GM21786 (cell line): Measurements from ENCODE around the gene ATP2B2.

Source experiments
- ATAC-seq: cut with Tn5 transposase; IDR thresholded peaks from one replicate; pipeline ENCODE4 v1.9.1; 2021; ENCODE audit not compliant: unreplicated experiment

Gene ATP2B2

DNA sequence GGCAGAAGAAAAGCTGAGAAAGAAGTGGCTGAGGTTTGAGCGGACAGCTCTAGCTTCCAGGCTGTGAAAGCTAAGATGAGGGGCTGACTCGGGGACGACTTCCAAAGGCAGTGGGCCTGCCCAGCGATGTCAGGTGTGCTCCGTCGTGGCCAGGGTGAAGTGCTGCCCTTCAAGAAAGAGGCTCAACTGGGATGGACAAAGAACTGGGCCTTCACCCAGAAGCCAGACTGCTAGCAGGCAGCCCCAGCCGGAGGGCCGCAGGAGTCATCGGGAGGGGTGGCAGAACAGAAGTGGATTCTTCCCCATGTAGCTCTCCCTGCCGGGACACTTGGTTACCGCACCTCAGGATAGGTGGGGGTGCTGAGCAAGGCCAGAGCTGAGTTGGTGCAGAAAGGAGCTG is 171.3 kb downstream of the ATP2B2 start:
- ATAC-seq: no peak

DNA sequence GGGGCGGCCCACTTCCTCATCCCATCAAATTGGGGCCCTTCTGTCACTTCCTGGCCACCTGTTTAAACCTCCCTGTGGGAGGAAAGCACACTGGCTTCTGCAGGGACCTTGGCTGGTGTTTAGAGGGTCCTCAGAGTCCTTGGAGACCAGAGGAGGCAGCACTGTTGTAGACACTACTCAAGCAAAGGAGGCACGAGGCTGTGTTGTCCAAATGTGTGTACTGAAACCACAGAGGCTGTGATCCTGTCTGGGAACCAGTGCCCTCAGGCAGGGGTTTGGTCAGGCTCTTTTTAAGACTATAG is 172.1 kb downstream of the ATP2B2 start:
- ATAC-seq: no peak

DNA sequence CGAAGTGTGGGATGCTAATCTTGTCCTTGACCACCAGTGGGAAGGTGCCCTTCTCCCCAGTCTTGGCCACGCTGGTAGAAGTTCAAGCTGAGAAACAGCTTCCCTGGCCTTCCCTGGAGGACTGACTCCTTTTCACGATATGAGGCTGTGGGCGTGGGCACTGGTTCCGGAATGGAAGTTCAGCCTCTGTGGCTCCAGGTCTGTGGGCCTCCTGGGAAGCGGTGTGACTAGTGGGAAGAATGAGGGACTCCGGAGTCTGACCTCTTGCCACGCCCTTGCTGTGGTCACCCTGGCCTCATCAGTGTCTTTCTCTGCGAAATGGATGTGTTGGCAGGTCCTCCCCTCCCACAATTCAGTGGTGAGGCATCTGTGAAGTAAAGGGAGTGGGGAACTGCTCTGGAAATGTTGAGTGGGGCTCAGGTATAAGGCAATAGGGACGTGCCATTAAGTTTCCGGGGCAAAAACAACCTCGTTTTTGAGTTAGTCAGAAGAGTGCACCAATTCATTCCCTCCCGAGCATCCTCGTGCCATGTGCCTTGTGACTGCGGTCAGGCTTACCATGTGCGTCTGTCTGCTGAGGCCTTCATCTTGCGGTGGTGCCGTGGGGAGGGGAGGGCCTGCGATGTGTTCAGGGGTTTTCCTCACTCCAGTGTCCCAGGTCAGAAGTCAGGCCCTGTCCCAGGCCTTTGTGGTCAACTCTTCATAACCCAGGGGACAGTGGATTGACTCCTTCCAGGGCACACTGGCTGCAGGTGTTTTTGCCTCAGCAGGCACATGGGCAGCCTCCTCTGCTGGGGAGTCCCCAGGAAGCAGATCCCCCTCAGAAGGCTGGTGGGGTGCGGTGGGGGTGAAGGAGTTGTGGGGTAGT is 172.7 kb downstream of the ATP2B2 start:
- ATAC-seq: no peak

DNA sequence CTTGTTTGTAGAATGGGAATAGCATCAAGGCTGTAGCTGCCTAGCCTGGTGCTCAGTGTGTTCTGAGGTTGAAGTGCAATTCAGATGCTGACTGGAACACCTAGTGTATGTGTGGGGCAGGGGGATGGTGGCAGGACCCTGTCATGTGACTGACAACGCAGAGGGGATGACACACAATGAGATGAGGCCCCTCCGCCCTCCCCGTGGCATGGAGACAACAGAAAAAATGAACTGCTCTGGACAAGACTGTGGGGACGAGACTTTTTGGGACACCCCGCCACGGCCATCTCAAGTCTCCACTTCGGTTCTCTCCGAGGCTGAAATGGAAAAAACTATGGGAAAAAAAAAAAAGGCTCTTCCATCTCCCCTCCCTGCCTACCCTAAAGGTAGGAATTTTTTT is 174.1 kb downstream of the ATP2B2 start:
- ATAC-seq: no peak

DNA sequence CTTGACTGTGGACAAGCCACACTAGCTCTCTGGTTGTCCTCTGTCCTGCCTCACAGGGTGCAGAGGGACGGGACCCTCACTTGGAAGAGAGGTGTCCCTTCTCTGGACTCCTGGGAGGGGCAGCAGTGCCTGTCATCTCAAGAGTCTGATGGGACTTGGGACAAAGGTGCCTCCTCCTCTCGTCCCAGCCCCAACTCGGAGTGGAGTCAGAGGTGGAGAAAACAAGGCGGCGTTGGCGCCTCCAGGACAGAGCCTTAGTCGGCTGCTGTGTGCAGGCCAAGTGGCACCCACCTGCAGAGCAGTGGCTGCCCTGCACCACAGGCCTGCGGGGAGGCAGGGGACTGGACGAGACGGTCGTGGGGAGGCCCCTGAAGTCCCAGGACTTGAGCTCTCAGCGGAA is 175.1 kb downstream of the ATP2B2 start:
- no peak for ATAC-seq

DNA sequence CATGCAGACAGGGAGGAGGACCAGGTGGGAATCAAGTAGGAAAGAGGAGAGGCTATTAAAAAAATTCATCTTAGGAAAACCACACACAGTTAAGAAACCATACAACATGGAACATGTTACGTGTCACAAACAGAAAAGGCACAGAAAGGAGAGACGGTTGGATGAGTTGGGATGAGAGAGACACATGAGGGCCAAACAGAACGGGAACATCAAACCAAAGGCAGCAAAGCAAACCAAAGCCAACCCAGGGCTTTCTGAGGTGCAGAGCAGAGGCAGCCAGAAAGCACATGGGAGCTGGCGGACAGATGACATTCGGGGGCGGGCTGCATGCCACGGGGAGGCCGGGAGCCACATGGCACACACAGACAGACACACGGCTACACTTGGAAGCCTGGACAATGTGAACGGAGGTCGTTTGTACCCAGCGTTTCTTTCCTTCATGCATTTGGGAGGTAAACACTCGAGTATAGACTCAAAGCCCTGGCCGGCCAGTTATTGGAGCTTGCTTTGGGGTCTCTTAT is 175.8 kb downstream of the ATP2B2 start:
- no peak for ATAC-seq

DNA sequence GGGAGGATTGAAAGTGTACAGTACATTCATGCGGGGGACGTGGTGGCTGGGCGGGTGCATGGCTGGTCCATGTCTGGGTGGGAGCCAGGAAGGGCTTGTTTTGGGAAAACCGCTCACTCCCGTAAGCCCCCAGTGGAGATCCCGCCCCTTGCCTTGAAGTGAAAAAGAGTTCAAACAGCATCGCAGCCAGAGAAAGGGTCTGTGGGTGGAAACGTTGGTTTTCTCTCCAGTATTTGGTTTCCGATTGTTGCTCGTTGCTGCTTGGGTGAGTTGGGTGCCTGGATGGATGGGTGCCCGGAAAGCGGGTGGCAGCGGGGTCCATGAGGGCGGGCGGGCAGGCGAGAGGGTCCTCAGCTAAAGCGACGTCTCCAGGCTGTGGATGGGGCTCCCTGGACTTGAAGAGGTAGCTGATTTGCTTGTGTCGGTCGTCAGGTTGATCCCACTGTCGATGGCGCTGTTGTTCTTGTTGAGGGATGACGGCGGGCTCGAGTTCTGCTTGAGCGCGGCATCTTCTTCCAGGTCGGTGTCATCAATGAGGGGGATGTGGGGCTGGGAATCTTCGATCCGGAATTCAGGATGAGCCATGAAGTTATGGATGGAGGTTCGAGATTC is 176.8 kb downstream of the ATP2B2 start:
- no peak for ATAC-seq

DNA sequence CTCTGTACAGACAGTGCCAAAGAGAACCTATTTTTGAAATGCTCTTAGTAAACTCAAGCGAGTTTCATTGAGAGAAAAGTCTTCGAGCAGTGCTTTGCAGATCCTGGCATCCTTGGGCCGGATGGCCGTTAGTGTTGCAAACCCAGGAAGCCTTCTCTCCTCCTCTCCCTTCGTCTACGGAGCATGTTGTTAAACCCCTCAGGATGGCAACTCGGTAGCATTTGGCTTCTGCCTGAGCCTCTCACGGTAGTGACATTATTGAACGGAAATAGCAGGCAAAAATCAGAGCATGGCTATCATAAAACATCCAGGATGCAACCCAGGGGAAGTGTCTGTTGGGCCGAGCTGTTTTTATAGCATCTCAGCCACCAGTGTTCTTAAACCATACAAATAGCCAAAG is 177.8 kb downstream of the ATP2B2 start:
- ATAC-seq: no peak

DNA sequence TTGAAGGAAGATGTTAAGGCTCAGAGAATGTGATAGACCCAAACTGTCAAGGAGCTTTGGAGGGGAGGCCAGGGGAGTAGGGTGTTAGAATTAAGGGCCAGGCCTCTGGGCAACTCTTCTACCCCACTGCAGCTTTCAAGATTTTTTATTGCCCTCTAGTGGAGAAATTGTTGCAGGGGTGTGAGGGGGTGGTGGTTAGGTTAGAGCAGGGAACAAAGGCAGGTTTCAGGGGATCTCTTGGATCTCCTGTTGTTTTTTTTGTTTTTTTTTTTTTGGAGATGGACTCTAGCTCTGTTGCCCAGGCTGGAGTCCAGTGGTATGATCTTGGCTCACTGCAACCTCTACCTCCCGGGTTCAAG is 183.1 kb downstream of the ATP2B2 start:
- ATAC-seq: no peak

DNA sequence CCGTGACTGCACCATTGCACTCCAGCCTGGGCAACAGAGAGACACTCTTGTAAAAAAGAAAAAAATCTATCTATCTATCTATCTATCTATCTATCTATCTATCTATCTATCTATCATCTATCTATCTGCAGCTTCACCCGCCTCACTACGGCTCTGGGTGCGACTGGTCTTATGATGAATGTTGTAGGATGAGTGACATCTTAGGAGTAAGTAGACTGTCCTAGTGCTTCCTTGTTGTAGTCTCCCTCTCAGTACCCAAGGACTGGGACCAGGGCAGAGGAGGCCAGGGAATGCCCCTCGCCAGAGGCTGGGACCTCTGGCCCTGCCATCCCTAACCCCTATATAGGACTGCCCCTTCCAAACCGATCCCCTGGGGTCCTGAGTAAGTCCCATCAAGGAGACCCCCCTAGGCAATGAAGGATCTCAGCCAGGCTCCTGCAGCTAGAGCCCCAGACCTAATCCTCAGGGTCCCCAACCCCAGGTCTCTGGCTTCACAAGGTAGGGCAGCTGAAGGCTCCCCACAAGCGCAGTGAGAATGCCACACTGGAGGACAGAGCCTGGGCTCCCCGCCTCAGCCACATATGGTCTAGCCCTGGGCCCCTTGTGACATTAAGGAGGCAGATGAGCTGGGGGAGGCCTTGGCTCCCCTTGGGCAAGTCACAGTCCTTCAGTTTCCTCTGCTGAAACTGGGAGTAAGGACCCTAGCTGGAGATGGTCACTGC is 183.6 kb downstream of the ATP2B2 start:
- no peak for ATAC-seq

DNA sequence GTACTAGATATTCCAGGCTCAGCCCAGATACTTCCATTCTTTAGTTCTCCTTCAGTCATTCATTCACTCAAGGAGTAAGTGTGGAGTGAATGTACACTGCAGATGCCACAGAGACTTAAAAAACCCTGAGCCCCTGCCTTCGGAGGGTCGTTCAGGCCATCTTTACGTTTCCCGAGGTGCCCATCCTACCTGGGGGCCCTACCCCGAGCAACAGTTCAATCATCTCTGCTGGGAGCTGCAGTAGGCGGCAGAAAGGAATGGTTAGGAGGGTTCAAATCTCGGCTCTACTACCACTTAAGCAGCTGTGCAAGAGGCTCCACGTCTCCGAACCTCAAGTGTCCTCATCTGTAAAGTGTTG is 185.1 kb downstream of the ATP2B2 start:
- no peak for ATAC-seq

DNA sequence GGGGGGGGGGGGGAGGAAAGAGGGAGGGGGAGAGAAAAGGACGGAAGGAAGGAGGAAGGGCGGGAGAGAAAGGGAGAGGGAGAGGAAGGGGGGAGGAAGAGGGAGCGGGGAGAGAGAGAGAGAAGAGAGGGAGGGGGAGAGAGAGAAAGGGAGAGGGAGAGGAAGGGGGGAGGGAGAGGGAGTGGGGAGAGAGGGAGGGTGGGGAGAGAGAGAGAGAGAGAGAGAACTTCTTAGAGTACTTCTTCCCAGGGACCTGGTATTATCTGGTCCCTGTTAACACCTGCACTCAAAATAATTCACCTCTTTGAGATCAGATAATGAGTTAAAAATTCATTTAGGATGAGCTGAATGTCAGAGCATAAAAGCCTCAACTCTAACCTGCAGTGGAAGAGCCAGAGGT is 185.6 kb downstream of the ATP2B2 start:
- ATAC-seq: no peak

DNA sequence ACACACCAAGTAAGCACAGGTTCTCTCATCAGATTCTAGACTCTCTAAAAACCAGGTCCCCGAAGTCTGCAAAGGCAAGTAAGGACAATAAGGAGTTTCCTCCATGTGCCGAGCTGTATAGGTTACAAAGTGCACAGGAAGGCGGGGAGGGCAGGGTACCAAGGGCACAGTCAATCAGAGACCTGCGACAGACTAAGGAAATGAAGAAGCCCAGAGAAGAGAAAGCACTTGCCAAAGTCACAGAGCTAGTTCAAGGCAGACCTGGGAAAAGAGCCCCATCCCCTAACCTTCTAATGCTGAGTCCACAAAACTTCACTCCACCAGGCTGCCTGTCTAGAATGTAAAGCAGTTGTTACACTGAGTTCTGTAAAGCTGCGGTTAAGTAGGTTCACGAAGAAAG is 186.1 kb downstream of the ATP2B2 start:
- ATAC-seq: no peak

DNA sequence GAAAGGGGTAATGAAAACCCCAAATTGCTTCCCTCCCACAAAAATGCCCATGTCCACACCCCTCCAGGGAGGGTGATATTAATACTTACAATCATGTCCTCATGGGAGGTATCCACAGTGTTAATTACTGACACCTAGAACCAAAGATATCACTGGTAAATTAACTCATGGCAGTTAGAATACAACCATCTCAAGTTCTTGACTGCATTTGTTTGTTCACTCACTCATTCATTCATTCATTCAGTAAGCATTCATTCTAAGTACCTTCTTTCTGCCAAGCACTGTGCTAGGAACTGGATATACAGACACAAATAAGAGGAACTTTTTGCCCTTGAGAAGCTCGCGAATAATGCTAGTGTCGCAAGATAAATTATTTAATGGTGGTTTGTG is 187.4 kb downstream of the ATP2B2 start:
- no peak for ATAC-seq

DNA sequence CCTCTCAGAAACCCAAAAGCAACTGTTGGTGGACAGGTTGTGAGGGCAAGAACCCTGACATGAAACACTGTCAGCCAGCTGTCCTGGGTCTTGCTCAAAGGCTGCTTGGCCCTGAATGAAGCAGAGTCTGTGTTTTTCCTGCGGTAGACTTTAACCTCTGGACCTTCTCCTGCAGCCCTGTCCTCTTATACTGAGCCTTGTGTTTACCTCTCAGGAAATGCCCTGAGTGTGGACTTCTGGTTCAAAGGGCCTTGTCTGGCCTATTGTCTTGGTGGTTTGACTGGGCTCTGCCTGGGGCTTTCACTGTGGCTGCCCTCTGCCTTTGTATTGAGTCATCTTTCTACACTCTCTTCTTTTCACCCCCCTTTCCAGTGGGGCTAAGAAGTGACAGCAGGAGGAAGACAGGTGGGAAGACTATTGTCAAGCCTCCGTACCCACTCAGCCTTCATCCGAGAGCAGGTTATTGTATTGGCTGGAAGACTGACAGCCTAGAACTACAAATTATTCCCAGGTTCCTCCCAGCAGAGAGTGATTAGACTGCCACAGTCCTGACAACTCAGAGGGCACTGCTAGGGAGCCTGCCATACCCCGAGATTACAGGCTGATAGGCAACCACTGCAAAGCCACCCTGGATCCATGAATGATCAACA is 187.9 kb downstream of the ATP2B2 start:
- ATAC-seq: no peak

DNA sequence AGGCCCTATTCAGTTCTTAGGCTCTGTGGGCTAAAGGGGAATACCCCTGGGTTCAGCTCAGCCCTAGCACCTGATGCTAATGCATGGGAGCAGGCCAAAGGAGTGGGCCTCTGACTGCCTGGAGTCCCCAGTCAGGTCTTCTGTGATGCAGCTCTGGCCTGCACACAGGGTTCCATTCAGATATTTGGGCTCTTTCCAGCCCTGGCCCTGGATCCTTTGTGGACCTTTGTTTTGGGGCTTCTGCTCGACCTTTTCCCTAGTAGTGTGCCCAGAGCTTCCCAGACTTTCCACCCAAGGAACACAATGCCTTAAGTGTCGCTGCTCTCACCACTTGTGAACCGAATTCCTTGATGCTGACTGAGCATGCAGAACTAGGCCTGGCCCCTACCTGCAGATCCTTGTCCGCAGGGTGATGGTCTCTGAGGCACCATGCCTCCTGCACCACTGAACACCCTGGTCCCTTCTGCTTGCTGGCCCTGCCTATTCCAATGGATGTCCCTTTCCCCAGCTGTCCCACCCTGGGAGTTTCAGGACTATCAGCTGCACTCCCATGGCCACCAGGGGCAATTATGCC is 189.5 kb downstream of the ATP2B2 start:
- ATAC-seq: no peak

DNA sequence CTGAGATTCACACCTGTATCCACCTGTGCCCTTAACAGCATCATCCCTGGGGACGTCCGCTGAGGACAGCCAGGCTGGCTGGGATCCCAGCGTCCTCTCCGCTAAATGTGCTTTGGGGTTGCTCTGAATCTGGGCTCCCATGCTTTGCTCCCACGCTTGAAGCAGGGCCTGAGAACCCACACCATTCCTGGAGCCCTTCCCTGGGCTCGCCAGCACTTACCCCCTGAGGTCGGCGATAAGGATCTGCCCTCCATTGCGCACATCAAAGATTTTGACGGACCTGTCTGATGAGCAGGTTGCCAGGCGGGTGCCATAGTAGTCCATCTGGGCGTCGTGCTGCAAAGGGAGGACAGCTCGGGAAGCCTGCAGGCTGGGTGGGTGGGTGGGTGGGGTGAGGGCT is 190.3 kb downstream of the ATP2B2 start:
- no peak for ATAC-seq

DNA sequence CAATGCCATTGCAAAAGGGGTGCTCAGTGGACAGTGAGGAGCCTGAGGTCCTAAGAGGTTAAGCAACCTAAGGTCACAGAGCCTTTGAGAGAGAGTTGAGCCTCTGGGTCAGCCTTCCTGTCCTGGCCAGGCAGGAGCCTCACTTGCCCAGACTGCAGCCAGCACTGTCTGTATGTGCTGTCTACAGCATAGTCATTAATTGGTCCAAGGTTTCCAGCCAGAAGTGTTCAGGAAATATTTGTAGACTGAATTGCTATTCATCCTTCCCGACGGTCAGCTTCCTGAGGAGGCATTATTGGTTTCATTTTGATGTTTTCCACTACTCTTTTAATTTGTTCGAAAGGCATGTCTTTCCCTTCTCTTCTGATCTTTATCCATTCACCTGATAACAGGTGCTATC is 192.5 kb downstream of the ATP2B2 start:
- ATAC-seq: no peak

DNA sequence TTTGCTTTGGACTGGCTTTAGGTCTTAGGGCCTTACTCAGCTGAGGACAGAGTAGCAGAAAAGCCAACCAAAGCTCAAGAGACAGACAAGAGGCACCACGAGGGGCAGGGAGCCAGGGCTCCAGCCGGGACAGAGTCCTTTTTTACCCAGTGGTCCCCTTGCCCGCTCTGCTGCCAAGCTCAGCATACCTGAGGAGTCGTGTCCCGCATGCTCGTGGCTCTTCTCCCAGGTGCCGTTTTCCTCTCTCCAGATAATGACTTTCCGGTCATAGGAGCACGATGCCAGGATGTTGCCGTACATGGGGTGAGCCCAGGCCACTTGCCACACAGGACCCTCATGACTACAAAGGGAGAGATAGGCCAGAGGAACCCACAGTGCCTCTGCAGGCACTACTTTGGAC is 193.0 kb downstream of the ATP2B2 start:
- no peak for ATAC-seq

DNA sequence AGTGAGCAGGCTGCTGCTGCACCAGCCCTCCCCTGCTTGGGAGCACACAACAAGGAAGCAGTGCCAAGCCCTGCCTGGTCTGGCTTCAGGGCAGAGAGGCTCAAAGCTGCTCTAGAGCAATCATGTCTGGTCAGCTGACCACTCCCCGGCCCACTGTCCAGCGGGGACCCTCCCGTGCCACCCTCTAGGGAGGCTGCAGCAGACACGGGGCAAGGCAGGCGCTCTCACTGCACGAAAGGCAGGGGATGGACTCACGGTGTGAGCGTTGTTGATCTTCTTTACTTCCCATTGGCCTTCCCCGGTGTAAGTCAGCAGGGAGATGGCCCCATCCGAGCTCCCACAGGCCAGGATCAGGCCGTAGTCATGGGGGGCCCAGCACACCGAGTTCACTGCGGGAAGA is 193.7 kb downstream of the ATP2B2 start:
- ATAC-seq: no peak

DNA sequence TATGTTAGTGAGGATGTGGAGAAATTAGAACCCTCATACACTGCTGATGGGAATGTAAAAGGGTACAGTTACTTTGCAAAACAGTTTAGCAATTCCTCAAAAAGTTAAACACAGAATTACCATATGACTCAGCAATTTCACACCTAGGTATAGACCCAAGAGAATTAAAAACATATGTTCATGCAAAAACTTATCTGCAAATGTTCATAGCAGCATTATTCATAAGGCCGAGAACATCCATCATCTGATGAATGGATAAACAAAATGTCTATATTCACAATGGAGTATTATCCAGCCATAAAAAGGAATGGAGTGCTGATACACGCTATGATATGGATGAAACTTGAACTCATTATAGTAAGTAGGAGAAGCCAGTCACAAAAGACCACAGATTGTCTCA is 194.8 kb downstream of the ATP2B2 start:
- ATAC-seq: no peak
